ENCODE data around the gene GFRA1.

The GFRA1 gene

GRCh38 chr10:116272440-116273283, at the start of gene GFRA1:
TSS of gene GFRA1 (minus strand) at chr10:116273206. CDS start at chr10:116272029, 1,177 bp downstream.
- DNase-seq = no peak

GRCh38 chr10:116316503-116316902, 43.5 kb upstream of the GFRA1 start:
- DNase-seq = no peak

- DNase-seq = no peak
These were observed 39.5 kb upstream of the GFRA1 start for GRCh38 chr10:116312548-116312947.

- no peak for DNase-seq
These were observed 38.9 kb upstream of the GFRA1 start for GRCh38 chr10:116311706-116312490.

GRCh38 chr10:116311016-116311415, 38.0 kb upstream of the GFRA1 start:
- DNase-seq = no peak

GRCh38 chr10:116307455-116307854, 34.4 kb upstream of the GFRA1 start:
- no peak for DNase-seq

- no peak for DNase-seq
These were observed 33.8 kb upstream of the GFRA1 start for GRCh38 chr10:116306847-116307246.

GRCh38 chr10:116304923-116305322, 31.9 kb upstream of the GFRA1 start:
- DNase-seq = no peak

GRCh38 chr10:116300542-116300941, 27.5 kb upstream of the GFRA1 start:
- DNase-seq = no peak

- no peak for DNase-seq
These were observed 25.6 kb upstream of the GFRA1 start for GRCh38 chr10:116298586-116298985.

- DNase-seq = no peak
These were observed 23.3 kb upstream of the GFRA1 start for GRCh38 chr10:116296291-116296721.

- no peak for DNase-seq
These were observed 19.5 kb upstream of the GFRA1 start for GRCh38 chr10:116292493-116292892.

- no peak for DNase-seq
These were observed 16.6 kb upstream of the GFRA1 start for GRCh38 chr10:116289652-116290051.

- DNase-seq = no peak
These were observed 15.0 kb upstream of the GFRA1 start for GRCh38 chr10:116287906-116288501.

GRCh38 chr10:116286626-116287200, 13.7 kb upstream of the GFRA1 start:
- DNase-seq = no peak

- DNase-seq = no peak
These were observed 8.8 kb upstream of the GFRA1 start for GRCh38 chr10:116281775-116282174.

GRCh38 chr10:116278846-116279245, 5.8 kb upstream of the GFRA1 start:
- no peak for DNase-seq

GRCh38 chr10:116276981-116277380, 4.0 kb upstream of the GFRA1 start:
- DNase-seq = no peak

- DNase-seq = no peak
These were observed 1.3 kb upstream of the GFRA1 start for GRCh38 chr10:116274064-116274904.

- no peak for DNase-seq
These were observed 1.2 kb downstream of the GFRA1 start for GRCh38 chr10:116271593-116272439.

Data from GOT3 (cell line).